Measurements from ENCODE around the gene PSMA5.
"Not testable (repeated sequence)": the region's sequence is repeated elsewhere in the genome, so short reads cannot be mapped to it uniquely, and the experiment has no call there.

Gene PSMA5

DNA sequence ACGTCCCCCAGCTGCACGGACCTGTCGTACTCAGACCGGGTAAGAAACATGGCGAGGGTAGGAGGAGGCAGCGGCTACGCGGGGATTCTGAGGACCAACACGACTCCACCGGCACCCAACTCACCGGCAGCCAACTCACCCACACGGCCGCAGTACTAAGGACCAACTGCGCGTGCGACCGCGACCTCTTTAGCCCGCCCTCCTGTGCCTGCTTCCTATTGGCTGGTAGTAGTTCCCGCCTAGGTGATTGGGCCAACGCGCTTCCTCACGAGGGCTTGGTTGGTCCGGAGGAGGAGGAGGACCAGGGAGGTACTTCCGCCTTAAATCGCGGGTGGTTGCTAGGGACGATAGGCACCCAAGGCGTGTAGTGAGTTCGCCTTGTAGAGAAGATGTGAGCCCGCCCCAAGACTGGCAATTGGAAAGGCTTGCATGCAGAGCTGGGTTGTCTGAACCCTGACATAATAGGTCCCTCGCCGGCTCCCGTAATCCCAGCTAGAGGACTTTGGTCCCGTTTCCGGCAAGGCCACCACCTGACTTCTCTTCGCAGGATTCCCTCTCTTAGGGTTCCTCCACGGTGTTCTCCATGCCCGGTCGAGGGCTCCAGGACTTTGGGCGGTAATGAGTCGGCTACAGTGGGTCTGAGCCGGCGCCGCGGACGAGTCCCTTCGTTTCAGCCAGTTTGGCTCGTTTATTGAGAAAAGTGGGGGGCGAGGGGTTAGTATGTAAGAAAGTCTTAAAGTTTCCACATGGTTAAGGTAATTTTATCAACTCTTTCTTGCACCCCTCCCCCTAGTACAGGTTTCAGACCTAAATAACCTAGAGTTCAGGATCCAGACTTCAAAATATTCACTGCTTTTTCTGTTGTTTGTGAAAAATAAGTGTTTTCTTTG is at the start of gene PSMA5:
PSMA5 (minus strand) TSS at position 168 of the 890 bp plus-strand sequence; CDS start at position 50, 118 bp downstream.
- DNase-seq = peak; percentile 88

DNA sequence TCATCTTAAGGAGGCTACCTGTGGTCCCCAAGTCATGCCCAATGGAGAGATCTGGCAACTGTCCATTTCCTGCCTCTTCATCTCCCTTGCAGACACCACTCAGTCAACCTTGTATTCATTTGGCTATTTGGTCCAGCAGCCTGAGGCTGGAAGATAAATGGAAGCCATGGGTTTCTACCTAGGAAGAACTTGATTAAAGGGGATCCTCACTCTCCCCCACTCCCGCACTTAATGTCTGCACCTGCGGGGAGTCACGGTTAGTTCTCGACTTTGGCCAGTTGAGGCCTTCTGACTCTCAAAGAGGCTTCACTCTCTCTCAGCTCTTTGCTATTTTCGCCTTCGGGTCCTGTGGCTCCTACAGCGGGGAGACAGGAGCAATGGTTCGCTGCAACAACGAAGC is 49.0 kb upstream of the PSMA5 start:
- no peak for DNase-seq

DNA sequence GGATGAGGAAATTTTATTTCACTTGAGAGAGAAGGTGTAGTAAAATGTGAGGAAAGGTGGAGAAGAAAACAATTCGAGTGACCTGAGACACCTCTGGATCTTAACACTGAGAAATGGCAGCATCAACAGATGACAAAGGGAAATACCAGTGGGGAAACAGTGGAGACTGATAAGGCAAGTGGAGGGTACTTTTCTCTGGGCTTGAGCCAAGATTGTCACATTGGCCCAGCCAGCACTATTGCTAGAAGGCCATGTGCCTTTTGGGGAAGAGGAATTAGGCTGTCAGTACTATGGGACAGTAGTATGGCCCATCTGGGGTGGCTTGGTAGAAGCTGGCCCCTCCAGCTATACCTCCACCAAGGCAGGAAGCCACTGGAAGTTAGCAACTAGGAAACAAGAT is 48.4 kb upstream of the PSMA5 start:
- no peak for DNase-seq

DNA sequence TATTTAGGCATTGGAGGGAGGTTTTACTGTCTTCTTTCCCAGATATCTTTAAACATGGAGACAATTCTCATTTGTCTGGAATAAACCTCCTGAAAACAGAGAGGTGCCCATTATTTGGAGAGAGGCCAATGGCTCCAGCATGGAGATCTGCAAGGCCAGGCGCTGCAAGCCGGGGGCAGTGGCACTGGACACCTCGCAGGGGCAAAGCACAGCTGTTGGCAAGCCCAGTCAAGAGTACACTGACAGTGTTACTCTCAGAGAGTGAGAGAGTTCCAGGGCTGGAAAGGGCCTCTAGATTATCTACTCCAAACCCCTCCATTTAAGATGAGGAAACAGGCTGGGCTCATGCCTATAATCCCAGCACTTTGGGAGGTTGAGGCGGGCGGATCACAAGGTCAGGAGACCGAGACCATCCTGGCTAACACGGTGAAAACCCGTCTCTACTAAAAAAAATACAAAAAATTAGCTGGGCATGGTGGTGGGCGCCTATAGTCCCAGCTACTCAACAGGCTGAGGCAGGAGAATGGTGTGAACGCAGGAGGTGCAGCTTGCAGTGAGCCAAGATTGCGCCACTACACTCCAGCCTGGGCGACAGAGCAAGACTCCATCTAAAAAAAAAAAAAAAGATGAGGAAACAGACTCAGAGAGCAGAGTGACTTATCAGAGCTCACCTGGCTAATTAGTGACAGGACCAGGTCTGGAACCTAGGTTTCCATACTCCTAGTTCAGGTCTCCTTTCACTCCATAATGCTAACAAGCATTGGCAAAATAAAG is 47.2 kb upstream of the PSMA5 start:
- DNase-seq = not testable (repeated sequence)

DNA sequence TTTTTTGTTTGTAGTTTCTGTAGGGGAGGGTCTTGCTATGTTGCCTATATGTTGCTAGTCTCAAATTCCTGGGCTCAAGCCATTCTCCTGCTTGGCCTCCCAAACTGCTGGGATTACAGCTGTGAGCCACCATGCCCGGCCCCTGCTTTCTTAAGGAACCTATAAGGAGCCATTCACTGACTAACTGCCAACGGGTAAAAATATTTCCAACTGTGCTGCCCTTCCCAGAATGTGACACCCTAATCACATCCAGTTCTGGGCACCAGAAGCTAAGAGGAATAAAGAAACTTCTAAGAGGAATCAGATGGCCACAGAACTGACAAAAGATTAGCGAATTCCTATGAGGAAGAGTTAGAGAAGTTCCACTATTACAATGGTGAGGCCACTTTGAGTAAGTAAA is 46.5 kb upstream of the PSMA5 start:
- DNase-seq = no peak

DNA sequence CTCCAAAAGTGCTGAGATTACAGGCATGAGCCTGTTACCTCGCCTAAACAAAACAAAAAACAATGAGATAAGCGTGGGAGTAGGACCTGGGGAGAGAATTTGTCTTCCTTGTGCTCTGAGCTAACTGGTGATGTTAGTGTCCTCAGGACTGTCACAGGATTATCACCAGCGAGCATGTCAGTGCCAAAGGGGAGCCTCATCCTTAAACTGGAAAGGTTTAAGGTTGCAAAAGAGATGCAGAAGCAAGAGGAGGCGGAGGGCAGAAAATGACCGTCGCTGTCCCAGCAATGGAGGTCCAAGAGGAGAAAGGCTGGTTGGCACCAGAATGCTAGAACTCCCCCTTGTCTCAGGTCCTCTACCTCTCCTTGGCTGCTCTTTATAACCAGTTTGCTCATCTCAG is 44.0 kb upstream of the PSMA5 start:
- DNase-seq = no peak

DNA sequence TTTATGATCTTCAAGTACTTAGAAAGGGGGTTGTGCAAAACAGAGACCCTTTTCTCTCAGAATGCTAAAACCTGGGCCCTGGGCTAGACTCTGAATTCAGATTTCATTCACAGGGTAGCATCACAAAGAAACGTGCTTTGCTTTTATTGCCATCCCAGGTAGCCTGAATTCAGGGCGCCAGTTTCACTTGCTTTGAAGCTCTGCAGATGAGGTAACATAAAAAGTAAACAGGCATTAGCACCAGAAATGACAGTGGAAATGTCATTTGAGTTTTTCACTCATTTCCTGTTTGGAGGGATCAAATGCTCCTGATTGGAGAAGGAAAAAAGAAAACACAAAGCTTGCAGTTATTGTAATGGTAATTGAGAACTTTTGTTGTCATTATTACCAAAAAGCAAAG is 42.7 kb upstream of the PSMA5 start:
- DNase-seq = no peak

DNA sequence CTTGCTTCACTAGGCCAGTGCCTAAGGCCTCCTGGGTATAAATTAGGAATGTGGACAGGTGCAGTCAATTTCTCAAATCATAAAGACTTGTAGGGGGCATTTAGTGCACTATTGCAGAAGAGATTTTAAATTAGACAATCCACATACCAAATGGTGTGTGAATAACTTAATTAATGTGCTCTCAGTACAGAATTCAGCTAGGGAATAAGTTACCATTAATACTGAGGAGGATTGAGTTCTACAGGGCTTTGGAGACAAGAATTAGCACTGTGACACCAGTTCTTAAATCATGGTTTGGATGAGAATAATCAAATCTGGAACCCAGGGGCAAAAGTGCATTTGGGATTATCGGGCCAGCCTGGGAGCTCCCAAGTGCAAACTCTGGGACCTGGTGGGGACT is 41.8 kb upstream of the PSMA5 start:
- DNase-seq = no peak

DNA sequence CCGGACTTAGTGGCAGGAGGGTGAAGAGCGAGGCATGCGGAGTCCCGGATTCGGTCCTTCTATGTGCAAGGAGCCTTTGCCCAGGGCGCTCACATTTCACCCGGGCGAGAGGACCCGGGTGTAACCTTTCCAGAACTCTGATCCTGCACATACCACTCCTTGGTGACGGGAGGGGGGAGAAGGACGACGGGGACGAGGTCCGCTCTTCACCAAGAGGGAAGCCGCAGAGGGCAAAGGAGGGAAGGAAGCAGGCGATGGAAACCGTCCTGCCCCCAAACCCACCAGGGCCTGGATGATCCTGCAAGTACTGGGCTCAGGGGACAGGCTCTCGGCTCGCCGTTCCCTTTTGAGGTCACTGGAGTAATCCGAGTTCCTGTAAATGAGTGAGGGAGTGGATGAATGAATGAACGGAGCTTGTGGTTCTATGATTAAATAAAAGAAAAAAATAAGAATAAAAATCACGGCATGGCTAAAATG is 41.1 kb upstream of the PSMA5 start:
- DNase-seq = no peak

DNA sequence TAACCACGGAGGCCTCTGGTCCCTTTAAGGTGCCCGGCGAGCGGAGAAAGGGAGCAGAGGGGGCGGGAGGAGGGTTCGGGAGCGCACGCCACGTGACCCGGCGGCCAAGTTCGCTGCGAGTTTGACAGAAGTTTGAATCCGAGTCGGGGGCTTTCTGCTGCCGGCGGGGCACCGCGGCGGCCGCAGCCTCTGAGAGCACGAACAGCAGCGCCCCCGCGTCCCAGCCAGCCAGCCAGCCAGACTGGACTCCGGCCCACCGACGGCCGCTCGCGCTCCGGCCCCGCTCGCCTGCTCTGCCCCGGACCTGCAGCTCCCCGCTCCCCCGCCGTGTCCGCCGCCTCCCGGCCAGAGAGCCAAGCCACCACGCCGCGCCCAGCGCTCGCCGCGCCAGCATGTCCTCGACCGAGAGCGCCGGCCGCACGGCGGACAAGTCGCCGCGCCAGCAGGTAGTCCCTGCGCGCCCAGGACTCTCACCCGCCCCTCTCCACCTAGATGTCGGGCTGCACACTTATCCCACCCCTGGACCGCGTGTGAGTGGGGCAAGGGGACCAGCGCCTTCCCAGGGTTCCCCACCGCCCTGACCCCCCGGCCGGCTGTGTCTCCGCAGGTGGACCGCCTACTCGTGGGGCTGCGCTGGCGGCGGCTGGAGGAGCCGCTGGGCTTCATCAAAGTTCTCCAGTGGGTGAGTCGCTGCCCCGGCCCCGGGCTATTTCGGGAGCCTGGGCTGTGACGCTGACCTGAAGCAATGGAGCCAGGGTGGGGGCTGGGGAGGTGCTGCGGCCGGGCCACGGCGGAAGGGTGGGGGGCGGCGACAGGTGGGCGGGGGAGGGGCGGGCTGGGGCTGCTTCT is 40.4 kb upstream of the PSMA5 start, which contains the start of gene SYPL2:
SYPL2 (plus strand) TSS at position 95 of the 849 bp plus-strand sequence; CDS start at position 393, 298 bp downstream.
- DNase-seq = peak; percentile 21

DNA sequence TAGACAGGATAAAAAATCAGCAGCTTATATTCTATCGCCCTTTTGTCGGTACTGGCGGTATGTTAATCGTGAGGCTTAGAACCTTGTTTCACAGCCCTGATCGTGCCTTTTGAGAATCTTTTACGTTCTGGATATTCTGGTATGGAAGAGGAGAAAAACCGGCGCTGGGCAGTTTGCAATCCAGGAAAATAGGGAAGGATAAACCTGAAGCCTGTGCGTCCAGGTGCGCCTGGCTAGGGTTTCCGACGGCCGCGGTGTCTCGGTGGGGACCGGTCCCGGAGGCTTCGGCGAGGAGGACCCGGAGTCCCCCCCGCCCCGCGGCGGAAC is 39.8 kb upstream of the PSMA5 start:
- DNase-seq = no peak

DNA sequence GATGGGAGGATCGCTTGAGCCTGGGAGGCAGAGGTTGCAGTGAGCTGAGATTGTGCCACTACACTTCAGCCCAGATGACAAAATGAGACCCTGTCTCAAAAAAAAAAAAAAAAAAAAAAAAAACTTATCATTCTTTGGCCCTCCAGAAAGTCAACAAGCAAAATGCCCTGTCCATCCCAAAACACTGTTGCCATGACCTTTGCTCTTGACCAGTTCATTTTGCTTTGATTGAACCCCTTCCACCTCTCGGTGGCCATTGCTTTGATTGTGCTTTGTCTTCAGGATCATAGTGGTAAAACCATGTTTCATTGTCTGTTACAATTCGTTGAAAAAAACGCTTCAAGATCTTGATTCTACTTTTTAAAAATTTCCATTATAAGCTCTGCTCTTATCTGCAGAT is 31.6 kb upstream of the PSMA5 start:
- no peak for DNase-seq

DNA sequence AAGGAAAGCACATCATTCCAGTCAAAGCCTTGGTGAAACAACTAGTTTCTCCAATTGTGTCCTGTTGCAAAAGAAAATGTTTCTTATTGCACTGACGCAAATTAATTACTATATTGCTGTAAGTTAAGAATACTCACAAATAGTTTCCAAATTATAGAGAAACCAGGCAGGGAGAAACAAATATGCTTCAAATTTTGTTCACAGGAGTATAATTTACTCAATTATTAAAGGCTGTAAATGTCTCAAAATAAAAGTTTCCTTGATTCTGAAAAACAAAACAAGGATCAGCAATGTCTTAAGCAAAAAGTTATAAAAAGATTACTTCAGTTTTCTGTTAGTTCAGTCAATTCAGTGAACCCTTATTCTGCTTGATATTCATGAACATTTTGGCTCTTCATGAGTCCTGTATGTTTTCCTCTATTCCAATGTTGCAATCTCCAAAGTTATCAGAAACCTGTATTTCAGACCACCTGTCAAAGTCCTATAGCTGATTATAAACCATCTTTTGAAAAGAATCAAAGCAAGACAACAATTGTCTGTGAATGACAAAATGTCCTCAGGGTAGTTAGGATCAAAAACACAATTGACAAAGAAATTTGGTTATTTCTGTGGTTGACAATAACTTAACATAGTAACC is 28.4 kb upstream of the PSMA5 start:
- DNase-seq = no peak

DNA sequence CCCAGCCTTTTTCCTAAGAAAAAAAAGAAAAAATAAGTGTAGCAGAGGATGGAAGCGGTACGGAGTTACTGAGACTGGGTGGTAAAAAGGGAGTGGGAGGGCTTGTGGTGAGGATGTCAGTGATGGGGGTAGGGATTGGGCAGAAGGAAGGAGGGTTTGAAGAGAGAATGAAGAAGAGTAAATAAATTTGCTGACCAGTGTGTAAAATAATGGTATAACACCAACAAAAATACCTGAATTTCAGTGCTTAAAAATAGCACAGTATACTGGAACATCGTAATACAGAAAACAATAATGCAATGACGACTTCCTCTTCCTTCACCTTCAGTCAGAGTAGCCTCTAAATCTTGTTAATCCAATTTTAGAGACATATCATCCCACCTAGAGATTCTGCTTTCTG is 21.3 kb upstream of the PSMA5 start:
- DNase-seq = no peak

DNA sequence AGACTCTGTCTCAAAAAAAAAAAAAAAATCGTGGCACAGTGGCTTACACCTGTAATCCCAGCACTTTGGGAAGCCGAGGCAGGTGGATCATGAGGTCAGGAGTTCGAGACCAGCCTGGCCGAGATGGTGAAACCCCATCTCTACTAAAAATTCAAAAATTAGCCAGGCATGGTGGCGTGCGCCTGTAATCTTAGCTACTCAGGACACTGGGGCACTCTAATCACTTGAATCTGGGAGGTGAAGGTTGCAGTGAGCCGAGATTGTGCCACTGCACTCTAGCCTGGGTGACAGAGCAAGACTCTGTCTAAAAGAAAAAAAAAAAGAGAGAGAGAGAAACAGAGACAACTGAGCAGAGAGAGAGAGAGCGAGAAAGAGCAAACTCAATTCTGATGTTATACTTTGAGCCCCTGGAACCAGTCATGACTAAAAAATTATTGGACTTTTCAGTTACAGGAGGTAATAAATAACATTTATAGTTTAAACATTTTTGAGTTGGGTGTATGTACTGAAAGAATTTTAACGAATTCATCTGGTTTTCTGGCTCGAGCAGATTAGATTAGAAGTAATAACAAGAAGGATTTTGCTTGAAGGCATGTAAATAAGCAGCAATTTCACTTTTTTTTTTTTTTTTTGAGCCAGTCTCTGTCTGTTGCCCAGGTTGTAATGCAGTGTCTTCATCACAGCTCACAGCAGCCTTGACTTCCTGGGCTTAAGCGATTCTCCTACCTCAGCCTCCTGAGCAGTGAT is 19.9 kb upstream of the PSMA5 start:
- not testable (repeated sequence) for DNase-seq

DNA sequence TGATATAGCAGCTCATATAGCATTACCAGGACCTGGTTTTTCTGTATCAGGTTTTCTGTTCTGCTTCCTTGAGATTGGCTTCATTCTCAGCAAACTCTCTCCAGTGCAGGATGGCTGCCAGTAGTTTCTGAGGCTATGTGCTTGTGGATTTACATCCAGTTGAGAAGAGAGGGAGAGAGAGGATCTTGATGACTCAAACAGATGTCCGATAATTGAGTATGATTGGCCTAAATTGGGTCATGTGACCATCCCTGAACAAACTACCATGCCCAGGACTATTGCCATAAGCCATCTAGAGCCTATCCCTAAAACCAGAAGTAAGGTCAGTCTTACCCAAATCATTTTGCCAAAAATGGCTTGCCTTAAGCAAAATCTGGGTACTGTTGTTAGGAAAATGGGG is 18.1 kb upstream of the PSMA5 start:
- DNase-seq = no peak

DNA sequence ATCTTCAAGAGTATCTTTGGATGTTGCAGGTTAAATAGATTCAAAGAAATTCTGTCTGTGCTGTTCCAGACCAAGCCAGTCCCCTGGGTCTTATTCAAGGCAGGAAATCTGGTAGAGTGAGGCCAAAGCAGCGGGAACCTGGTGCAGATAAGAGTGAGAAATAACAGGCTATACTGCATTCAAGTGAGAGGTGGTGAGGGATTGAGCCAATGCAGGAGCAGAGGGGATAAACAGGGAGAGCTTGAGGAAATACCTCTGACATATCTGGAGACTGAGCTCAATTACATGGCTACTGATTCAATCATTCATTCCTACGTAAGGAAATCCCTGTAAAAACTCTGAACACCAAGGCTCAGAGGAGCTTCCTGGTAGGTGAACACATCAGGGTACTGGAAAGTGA is 17.2 kb upstream of the PSMA5 start:
- DNase-seq = no peak

DNA sequence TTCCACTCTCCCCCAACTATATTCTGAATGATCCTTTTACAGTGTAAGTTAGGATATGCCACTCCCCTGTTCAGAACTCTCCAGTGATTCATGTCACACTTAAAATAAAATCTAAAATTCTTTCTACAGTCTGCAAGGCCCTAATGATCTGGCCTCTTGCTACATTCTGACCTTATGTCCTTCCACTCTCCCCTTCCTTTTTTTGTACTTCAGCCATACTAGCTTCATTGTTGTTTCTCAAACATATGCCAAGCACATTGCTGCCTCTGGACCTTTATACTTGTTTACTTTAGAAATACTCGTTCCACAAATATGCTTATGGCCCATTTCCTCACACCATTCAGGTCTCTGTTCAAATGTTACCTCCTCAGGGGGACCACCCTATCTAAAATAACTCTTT is 14.8 kb upstream of the PSMA5 start:
- DNase-seq = no peak

DNA sequence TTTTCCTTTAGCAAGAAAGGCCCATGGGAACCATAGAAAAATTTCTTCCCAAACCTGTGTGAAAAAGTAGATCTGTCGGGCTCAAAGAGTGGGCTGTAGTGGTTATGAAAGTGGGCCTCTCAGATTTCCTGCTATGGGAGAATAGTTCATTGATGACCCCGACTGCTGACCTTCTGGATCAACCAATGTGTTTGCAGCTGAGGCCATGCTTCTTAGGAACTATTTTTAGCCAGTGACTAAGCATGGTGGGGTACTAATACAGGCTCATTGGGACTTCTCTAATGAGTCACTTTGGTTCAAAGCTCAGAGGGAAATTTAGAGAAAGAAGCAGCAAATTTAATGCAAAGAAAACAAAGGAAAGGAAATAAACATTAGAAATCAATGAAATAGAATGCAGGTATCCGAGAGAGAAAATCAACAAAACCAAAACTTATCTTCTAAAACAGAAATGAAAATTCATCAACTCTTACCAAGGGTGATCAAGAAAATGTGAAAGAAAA is 12.6 kb upstream of the PSMA5 start:
- no peak for DNase-seq

DNA sequence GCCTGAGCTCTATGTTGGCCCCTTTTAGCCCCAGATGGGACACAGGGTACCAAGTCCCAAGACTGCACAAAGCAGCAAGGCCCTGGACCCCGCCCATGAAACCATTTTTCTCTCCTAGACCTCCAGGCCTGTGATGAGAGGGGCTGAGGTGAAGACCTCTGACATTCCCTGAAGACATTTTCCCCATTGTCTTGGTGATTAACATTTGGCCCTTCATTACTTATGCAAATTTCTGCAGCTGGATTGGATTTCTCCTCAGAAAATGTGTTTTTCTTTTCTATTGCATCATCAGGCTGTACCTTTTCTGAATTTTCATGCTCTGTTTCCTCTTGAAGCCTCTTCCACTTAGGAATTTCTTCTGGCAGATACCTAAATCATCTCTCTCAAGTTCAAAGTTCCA is 8.2 kb upstream of the PSMA5 start:
- no peak for DNase-seq

DNA sequence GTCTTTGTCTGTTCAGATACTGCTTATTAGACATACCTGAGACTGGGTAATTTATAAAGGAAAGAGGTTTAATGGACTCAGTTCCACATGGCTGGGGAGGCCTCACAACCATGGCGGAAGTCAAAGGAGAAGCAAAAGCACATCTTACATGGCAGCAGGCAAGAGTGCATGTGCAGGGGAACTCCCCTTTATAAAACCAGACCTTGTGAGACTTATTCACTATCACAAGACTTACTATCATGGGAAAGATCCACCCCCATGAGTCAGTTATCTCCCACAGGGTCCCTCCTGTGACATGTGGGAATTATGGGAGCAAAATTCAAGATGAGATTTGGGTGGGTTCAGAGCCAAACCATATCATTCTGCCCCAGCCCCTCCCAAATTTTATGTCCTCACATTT is 7.1 kb upstream of the PSMA5 start:
- DNase-seq = no peak

DNA sequence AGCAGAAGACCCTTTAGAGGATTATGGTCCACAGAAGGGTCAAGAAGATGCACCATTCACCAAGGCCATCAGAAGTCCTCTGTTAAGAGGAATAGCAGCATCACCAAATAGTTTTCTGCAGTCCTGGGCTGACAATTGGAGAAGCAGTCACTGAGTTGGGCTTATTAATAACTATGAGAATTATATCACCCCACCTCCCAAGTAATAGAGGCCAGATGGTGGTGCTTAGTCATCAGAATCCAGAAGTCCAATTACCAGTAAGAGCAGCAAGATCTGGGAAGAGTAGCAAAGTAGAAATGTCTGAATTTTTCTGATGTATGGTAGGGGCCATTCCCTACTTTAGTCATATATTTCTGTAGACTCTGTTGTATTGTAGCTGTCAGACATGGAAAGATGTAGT is 6.1 kb upstream of the PSMA5 start:
- DNase-seq = no peak

Measured in stimulated activated CD4-positive, alpha-beta T cell treated with anti-CD3 and anti-CD28 coated beads, Interleukin-12 subunit alpha, Interleukin-12 subunit beta, amount 100 ng/mL, for 4 hours (primary cell).